IMR-90 (cell line): ENCODE results near the gene LAMA3. TPM values are rescaled to one million over a fixed set of nuclear protein-coding genes. Genes with fewer than 3 reads are reported as not detected.

Source experiments
- ATAC-seq: fragments of 200-7000 bp; cut with Tn5 transposase; 2 replicates; pipeline ENCODE4 v1.9.1; 2020; ENCODE audit warnings: low read depth, mild to moderate bottlenecking, moderate library complexity
- BruUV-seq: library from RNA; stranded (reverse); fragments of 400-500 nt; replicated peaks from 2 replicates; lab custom pipeline; 2021; lab: Mats Ljungman, UMichigan
- CTCF ChIA-PET: fragments of 300-600 bp; formaldehyde crosslinking; extraction: SDS; loops from one replicate; lab custom pipeline; 2021; ENCODE audit warnings: antibody characterized with exemption; lab: Yijun Ruan, JAX
- POLR2A ChIA-PET: fragments of 300-600 bp; sonication (Branson Sonifier 250); formaldehyde crosslinking; loops from one replicate; lab custom pipeline; 2022; ENCODE audit warnings: antibody characterized with exemption; ENCODE audit not compliant: unreplicated experiment; lab: Charles Lee
- DNase-seq: peaks from one replicate; pipeline ENCODE4 v3.0.0; 2013
- H2AFZ ChIP-seq: replicated peaks from 2 replicates; pipeline ENCODE3; 2013; ENCODE audit warnings: low read length, mild to moderate bottlenecking; ENCODE audit not compliant: poor library complexity
- H2AK5ac ChIP-seq: 2 replicates; pipeline ENCODE4 v1.6.1; 2013; ENCODE audit warnings: low read depth, low read length, inconsistent platforms
- H2AK9ac ChIP-seq: replicated peaks from 2 replicates; pipeline ENCODE3; 2013; ENCODE audit warnings: mild to moderate bottlenecking, low read depth, low read length, moderate library complexity; ENCODE audit not compliant: poor library complexity
- H2BK120ac ChIP-seq: 2 replicates; pipeline ENCODE4 v1.6.1; 2013; ENCODE audit warnings: low read depth, low read length, inconsistent platforms
- H2BK15ac ChIP-seq: 3 replicates; pipeline ENCODE4 v1.6.1; 2013; ENCODE audit warnings: low read depth, low read length, inconsistent platforms
- H2BK20ac ChIP-seq: 2 replicates; pipeline ENCODE4 v1.6.1; 2013; ENCODE audit warnings: low read depth, mild to moderate bottlenecking, inconsistent platforms, low read length, moderate library complexity
- H2BK5ac ChIP-seq: 2 replicates; pipeline ENCODE4 v1.6.1; 2013; ENCODE audit warnings: mild to moderate bottlenecking, low read depth, low read length, inconsistent platforms; ENCODE audit not compliant: poor library complexity, severe bottlenecking
- H3K14ac ChIP-seq: replicated peaks from 2 replicates; pipeline ENCODE4 v1.6.1; 2013; ENCODE audit warnings: low read depth, low read length, inconsistent platforms
- H3K18ac ChIP-seq: 2 replicates; pipeline ENCODE4 v1.6.1; 2013; ENCODE audit warnings: low read depth, low read length, control low read depth
- H3K23ac ChIP-seq: 2 replicates; pipeline ENCODE4 v1.6.1; 2013; ENCODE audit warnings: low read depth, low read length, inconsistent platforms
- H3K27ac ChIP-seq: 2 replicates; pipeline ENCODE4 v1.5.1; 2013; ENCODE audit warnings: mild to moderate bottlenecking, control low read depth, low read length; ENCODE audit not compliant: insufficient read depth
- H3K27me3 ChIP-seq: 2 replicates; pipeline ENCODE4 v1.6.1; 2013; ENCODE audit warnings: low read length; ENCODE audit not compliant: control insufficient read depth, insufficient read depth
- H3K36me3 ChIP-seq: 2 replicates; pipeline ENCODE4 v1.6.1; 2013; ENCODE audit warnings: low read length, mixed read lengths; ENCODE audit not compliant: control insufficient read depth, insufficient read depth
- H3K4ac ChIP-seq: 2 replicates; pipeline ENCODE4 v1.6.1; 2013; ENCODE audit warnings: low read depth, low read length, inconsistent platforms
- H3K4me1 ChIP-seq: 2 replicates; pipeline ENCODE4 v1.6.1; 2013; ENCODE audit warnings: low read length, mixed read lengths; ENCODE audit not compliant: control insufficient read depth, insufficient read depth
- H3K4me2 ChIP-seq: 2 replicates; pipeline ENCODE4 v1.6.1; 2013; ENCODE audit warnings: low read depth, mild to moderate bottlenecking, control low read depth, low read length, moderate library complexity
- H3K4me3 ChIP-seq: 2 replicates; pipeline ENCODE4 v1.5.1; 2013; ENCODE audit warnings: low read depth, mild to moderate bottlenecking, control low read depth, low read length, moderate library complexity; ENCODE audit not compliant: insufficient read depth
- H3K56ac ChIP-seq: 2 replicates; pipeline ENCODE4 v1.6.1; 2013; ENCODE audit warnings: low read length, inconsistent platforms; ENCODE audit not compliant: insufficient read depth; ENCODE audit errors: extremely low read depth
- H3K79me1 ChIP-seq, 2 experiments: 2 replicates each; pipeline ENCODE4 v1.6.1; 2013; ENCODE audit warnings: low read length in 2 of 2, inconsistent platforms in 1 of 2, low read depth in 1 of 2
- H3K9ac ChIP-seq: 2 replicates; pipeline ENCODE4 v1.6.1; 2013; ENCODE audit warnings: low read depth, low read length, control low read depth
- H3K9me1 ChIP-seq: 2 replicates; pipeline ENCODE4 v1.6.1; 2013; ENCODE audit warnings: low read length, inconsistent platforms; ENCODE audit not compliant: insufficient read depth
- H3K9me3 ChIP-seq: 2 replicates; pipeline ENCODE4 v1.6.1; 2013; ENCODE audit warnings: low read length; ENCODE audit not compliant: control insufficient read depth, insufficient read depth
- H4K20me1 ChIP-seq: 2 replicates; pipeline ENCODE4 v1.6.1; 2013; ENCODE audit warnings: low read length, inconsistent platforms; ENCODE audit not compliant: insufficient read depth
- H4K5ac ChIP-seq: 2 replicates; pipeline ENCODE4 v1.6.1; 2013; ENCODE audit warnings: mild to moderate bottlenecking, low read depth, low read length, control low read depth
- H4K8ac ChIP-seq, 2 experiments: 2 replicates each; pipeline ENCODE4 v1.6.1; 2013; ENCODE audit warnings: low read depth in 2 of 2, low read length in 2 of 2, control low read depth in 1 of 2, inconsistent platforms in 1 of 2
- H4K91ac ChIP-seq: 2 replicates; pipeline ENCODE4 v1.6.1; 2013; ENCODE audit warnings: low read depth, low read length, inconsistent platforms; ENCODE audit not compliant: insufficient read depth
- BHLHE40 ChIP-seq: fragments of 150-350 bp; IDR thresholded peaks from 2 replicates; pipeline ENCODE4 v1.6.1; 2016; ENCODE audit warnings: mild to moderate bottlenecking, low read depth, low read length
- CEBPB ChIP-seq: IDR thresholded peaks from 2 replicates; pipeline ENCODE4 v1.6.1; 2012; ENCODE audit warnings: low read depth, low read length, improper control_type of control experiment
- CHD1 ChIP-seq: IDR thresholded peaks from 2 replicates; pipeline ENCODE4 v1.6.1; 2012; ENCODE audit warnings: low read depth, low read length, improper control_type of control experiment
- FOS ChIP-seq: fragments of 150-350 bp; IDR thresholded peaks from 2 replicates; pipeline ENCODE4 v1.6.1; 2016; ENCODE audit warnings: low read depth, low read length
- MAFK ChIP-seq: IDR thresholded peaks from 2 replicates; pipeline ENCODE4 v1.6.1; 2012; ENCODE audit warnings: low read depth, low read length, improper control_type of control experiment
- MAZ ChIP-seq: IDR thresholded peaks from 2 replicates; pipeline ENCODE4 v1.6.1; 2012; ENCODE audit warnings: low read depth, mild to moderate bottlenecking, low read length, improper control_type of control experiment, moderate library complexity, borderline replicate concordance
- MXI1 ChIP-seq: IDR thresholded peaks from 2 replicates; pipeline ENCODE4 v1.6.1; 2012; ENCODE audit warnings: low read depth, mild to moderate bottlenecking, low read length, moderate library complexity, borderline replicate concordance
- NFE2L2 ChIP-seq: fragments of 150-350 bp; IDR thresholded peaks from 2 replicates; pipeline ENCODE4 v1.6.1; 2016; ENCODE audit warnings: low read depth, mild to moderate bottlenecking, low read length
- POLR2A ChIP-seq: IDR thresholded peaks from 2 replicates; pipeline ENCODE4 v1.6.1; 2012; ENCODE audit warnings: mild to moderate bottlenecking, low read depth, low read length
- RAD21 ChIP-seq: IDR thresholded peaks from 2 replicates; pipeline ENCODE4 v1.6.1; 2012; ENCODE audit warnings: low read length, improper control_type of control experiment
- RCOR1 ChIP-seq: IDR thresholded peaks from 2 replicates; pipeline ENCODE4 v1.6.1; 2012; ENCODE audit warnings: mild to moderate bottlenecking, low read length, improper control_type of control experiment; ENCODE audit not compliant: insufficient replicate concordance
- RFX5 ChIP-seq: IDR thresholded peaks from 2 replicates; pipeline ENCODE4 v1.8.0; 2012; ENCODE audit warnings: low read depth, mild to moderate bottlenecking, low read length, moderate library complexity
- SMC3 ChIP-seq: fragments of 150-350 bp; IDR thresholded peaks from 2 replicates; pipeline ENCODE4 v1.6.1; 2016; ENCODE audit warnings: low read depth, mild to moderate bottlenecking, antibody characterized with exemption, low read length, moderate library complexity
- WGBS, 2 experiments: methylation state at CpG; one replicate each; pipeline versions ENCODE4 v1.1.5 to v1.1.7; 2013; ENCODE audit warnings: missing lambda C conversion rate in 2 of 2; ENCODE audit not compliant: insufficient read length in 1 of 2; ENCODE audit errors: extremely low coverage in 2 of 2; 5-methylcytosine and 5-hydroxymethylcytosine counted together
- dilution Hi-C: fragments of 300-500 bp; cut with HindIII; formaldehyde crosslinking; loops from one replicate; pipeline ENCODE4 v1.14.3; 2018; ENCODE audit warnings: low sequenced_read_pairs; ENCODE audit not compliant: unreplicated experiment
- in situ Hi-C: fragments of 300-500 bp; cut with MboI; formaldehyde crosslinking; loops from 3 replicates; pipeline ENCODE4 v1.14.3; 2019; ENCODE audit warnings: low sequenced_read_pairs, inconsistent platforms, mixed read lengths
- intact Hi-C: fragments of 100-400 bp; cut with micrococcal nuclease; formaldehyde crosslinking; loops from 2 replicates; pipeline ENCODE4 v1.10.0; 2022
- polyA plus RNA-seq, 3 experiments: library from polyadenylated mRNA; depleted of rRNA; stranded (reverse); fragments of >200 nt; gene quantifications; 2 replicates each; pipeline ENCODE4 v1.2.3, GENCODE V29; 2012; ENCODE audit warnings: low replicate concordance in 1 of 3
- total RNA-seq: library from RNA; depleted of rRNA; stranded (reverse); fragments of >200 nt; gene quantifications from 2 replicates; pipeline ENCODE4 v1.2.3, GENCODE V29; 2012
- TF ChIP-seq, protein P1 (sequence below): conservative IDR thresholded peaks from 2 replicates; pipeline ENCODE4 v1.5.1; 2012; ENCODE audit warnings: mild to moderate bottlenecking, low read depth, low read length, improper control_type of control experiment
- TF ChIP-seq, protein P2 (sequence below): fragments of 150-350 bp; IDR thresholded peaks from 2 replicates; pipeline ENCODE4 v1.6.1; 2017; ENCODE audit warnings: mild to moderate bottlenecking, antibody characterized with exemption, low read length, low read depth
- TF ChIP-seq, protein P3 (sequence below): fragments of 150-350 bp; IDR thresholded peaks from 2 replicates; pipeline ENCODE4 v1.6.1; 2016; ENCODE audit warnings: low read depth, mild to moderate bottlenecking, low read length, moderate library complexity, borderline replicate concordance

LAMA3 gene
- total and polyA plus RNA-seq, 2 of the 4 experiments (the other 2 are of a cell fraction): 0.18 to 0.19 TPM

DNA sequence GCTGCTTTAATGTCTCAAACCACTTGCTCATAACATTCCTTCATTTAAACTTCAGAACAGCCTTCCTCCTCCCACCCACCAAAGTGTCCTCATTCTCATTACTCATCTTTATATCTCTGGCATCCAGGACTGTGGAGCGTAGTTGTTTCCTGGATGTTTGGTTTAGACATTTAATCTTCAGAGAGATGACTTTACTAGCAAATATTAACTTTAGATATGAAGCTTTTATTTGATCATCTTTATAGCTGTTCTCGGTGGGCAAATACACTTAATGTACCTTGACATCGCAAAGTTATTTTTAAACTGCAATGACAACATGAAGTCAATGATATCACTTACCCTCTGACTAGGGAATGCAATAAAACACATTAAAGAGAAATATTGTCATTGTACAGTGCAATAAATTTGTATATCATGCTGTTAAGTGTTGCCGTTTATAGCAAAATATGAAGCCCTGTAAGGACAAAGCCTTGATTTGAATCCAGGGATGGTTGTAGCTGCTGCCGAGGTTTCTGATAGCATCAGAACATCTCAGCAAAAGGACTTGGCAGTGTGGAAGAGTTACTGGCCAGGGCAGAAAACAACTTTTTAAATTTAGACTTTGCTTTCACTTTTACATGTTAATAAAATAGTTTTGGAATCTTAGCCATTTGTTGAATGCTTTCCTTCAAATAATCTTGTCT, 4.6 kb upstream of the LAMA3 start:
- no peak overlapping the region for H2AK5ac ChIP-seq
- H3K4ac ChIP-seq: no peak overlapping the region
- no peak overlapping the region for H3K27ac ChIP-seq
- no peak overlapping the region for H2BK5ac ChIP-seq
- ChIA-PET CTCF (no interaction called here), POLR2A (no interaction called here)
- no peak overlapping the region for H2BK120ac ChIP-seq
- dilution Hi-C loops: no loop called here
- H2AK9ac ChIP-seq: no peak overlapping the region
- no CpG with 5 or more reads among the region's 5 CpGs for WGBS, 2 experiments
- no peaks in the 10 kb centered on the region for H3K9me1 ChIP-seq
- no peak overlapping the region; the same call in 1 of the 2 replicates for H3K4me2 ChIP-seq
- no peak overlapping the region for H3K23ac ChIP-seq
- H4K91ac ChIP-seq: no peak overlapping the region
- no peak overlapping the region for H2AFZ ChIP-seq
- H4K5ac ChIP-seq: no peak overlapping the region
- no peak overlapping the region for H4K8ac ChIP-seq
- H3K9ac ChIP-seq: no peak overlapping the region
- 0 out of 2 replicates have a peak, but pooled peaks cover 4% of the 10 kb centered on the region for H4K20me1 ChIP-seq
- H3K27me3 ChIP-seq: peaks cover 45% of the 10 kb centered on the region
- H3K4me3 ChIP-seq: no peak overlapping the region
- no peak overlapping the region for H3K14ac ChIP-seq
- no peak overlapping the region for H3K56ac ChIP-seq
- no peaks in the 10 kb centered on the region for H3K79me1 ChIP-seq
- H3K4me1 ChIP-seq: no peaks in the 10 kb centered on the region
- H2BK15ac ChIP-seq: no peak overlapping the region
- TF ChIP-seq NFE2L2 (no peak), RFX5 (no peak), SMC3 (no peak), CEBPB (no peak), RAD21 (no peak), FOS (no peak), MXI1 (no peak), RCOR1 (no peak), MAZ (no peak), CHD1 (no peak), MAFK (no peak), POLR2A (no peak), BHLHE40 (no peak)
- TF ChIP-seq, protein P1, sequence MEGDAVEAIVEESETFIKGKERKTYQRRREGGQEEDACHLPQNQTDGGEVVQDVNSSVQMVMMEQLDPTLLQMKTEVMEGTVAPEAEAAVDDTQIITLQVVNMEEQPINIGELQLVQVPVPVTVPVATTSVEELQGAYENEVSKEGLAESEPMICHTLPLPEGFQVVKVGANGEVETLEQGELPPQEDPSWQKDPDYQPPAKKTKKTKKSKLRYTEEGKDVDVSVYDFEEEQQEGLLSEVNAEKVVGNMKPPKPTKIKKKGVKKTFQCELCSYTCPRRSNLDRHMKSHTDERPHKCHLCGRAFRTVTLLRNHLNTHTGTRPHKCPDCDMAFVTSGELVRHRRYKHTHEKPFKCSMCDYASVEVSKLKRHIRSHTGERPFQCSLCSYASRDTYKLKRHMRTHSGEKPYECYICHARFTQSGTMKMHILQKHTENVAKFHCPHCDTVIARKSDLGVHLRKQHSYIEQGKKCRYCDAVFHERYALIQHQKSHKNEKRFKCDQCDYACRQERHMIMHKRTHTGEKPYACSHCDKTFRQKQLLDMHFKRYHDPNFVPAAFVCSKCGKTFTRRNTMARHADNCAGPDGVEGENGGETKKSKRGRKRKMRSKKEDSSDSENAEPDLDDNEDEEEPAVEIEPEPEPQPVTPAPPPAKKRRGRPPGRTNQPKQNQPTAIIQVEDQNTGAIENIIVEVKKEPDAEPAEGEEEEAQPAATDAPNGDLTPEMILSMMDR: no peak
- TF ChIP-seq, protein P2, sequence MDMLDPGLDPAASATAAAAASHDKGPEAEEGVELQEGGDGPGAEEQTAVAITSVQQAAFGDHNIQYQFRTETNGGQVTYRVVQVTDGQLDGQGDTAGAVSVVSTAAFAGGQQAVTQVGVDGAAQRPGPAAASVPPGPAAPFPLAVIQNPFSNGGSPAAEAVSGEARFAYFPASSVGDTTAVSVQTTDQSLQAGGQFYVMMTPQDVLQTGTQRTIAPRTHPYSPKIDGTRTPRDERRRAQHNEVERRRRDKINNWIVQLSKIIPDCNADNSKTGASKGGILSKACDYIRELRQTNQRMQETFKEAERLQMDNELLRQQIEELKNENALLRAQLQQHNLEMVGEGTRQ: no peak
- TF ChIP-seq, protein P3, sequence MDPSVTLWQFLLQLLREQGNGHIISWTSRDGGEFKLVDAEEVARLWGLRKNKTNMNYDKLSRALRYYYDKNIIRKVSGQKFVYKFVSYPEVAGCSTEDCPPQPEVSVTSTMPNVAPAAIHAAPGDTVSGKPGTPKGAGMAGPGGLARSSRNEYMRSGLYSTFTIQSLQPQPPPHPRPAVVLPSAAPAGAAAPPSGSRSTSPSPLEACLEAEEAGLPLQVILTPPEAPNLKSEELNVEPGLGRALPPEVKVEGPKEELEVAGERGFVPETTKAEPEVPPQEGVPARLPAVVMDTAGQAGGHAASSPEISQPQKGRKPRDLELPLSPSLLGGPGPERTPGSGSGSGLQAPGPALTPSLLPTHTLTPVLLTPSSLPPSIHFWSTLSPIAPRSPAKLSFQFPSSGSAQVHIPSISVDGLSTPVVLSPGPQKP: no peak
- no peak overlapping the region for H3K18ac ChIP-seq
- no peak for DNase-seq
- intact Hi-C loops: no loop called here
- H3K36me3 ChIP-seq: no peaks in the 10 kb centered on the region
- ATAC-seq: peak; percentile 48; the same call in 1 of the 2 replicates
- no peaks in the 10 kb centered on the region for H3K9me3 ChIP-seq
- BruUV-seq: no TSS peak
- in situ Hi-C loops: no loop called here
- no peak overlapping the region for H2BK20ac ChIP-seq
